Measurements from ENCODE around the gene OTUB1.

GRCh38 chr11:64022125-64022784 is 36.0 kb downstream of the OTUB1 start:
- TF ChIP-seq CTCF (optimal IDR thresholded peaks at IDR 0.05 in 1 of 3, IDR thresholded peaks at IDR 0.05 in 1 of 3, conservative IDR thresholded peaks at IDR 0.05 in 1 of 3; ENCODE audit: extremely low read depth in 1 of 3, insufficient read depth in 2 of 3, low read length in 3 of 3) = no peak
- no peak for TF ChIP-seq EZH2 (IDR thresholded peaks at IDR 0.05; ENCODE audit: low read length)
